Epidermal melanocyte (primary cell): ENCODE measurements around the gene WAC.

Experiments used
- DNase-seq: peaks from one replicate; pipeline ENCODE4 v3.0.0; 2011; ENCODE audit warnings: low spot score; ENCODE audit not compliant: insufficient read length

WAC gene

GRCh38 chr10:28666751-28667467 lies 134.0 kb downstream of the WAC start:
- no peak for DNase-seq

DNA sequence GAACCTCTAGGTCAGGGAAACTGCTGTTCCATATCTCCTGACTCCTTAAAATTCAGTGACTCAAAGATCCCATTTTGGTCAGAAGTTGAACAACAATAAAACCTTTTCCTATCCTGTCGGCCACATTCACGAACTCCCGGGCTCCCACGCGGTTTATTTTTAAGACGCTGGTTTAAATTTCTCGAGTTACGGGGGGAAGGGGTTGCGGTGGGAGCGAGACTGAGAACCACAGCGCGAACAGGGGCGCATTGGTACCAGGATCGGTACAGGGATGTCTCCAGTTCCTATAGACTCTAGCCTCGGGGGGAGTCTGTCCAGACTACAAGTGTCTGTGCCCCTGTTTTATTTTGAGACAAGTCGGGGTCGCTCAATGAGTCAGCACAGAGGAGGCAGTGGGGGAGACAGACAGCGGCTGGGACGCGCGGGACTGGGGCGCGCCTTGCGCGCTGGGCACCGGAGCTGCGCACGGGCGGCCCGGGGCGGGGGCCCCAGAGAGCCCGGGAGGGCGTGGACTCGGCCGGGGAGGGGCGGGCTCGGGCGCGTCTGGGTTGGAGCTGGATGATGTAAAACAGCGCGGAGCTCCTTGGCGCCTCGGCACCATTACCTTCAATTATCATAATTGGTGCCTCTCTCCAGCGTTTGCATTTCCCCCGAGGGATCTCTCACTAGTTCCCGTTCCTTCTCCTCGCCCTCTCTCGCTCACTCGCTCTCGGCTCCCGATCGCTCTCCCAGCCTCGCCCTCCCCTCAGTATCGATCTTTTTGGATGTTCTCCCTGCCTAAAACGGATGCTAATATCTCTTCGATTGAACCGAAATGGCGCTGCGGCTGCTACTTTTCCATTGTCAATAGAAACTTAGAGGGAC lies 135.7 kb downstream of the WAC start:
- DNase-seq: no peak

DNA sequence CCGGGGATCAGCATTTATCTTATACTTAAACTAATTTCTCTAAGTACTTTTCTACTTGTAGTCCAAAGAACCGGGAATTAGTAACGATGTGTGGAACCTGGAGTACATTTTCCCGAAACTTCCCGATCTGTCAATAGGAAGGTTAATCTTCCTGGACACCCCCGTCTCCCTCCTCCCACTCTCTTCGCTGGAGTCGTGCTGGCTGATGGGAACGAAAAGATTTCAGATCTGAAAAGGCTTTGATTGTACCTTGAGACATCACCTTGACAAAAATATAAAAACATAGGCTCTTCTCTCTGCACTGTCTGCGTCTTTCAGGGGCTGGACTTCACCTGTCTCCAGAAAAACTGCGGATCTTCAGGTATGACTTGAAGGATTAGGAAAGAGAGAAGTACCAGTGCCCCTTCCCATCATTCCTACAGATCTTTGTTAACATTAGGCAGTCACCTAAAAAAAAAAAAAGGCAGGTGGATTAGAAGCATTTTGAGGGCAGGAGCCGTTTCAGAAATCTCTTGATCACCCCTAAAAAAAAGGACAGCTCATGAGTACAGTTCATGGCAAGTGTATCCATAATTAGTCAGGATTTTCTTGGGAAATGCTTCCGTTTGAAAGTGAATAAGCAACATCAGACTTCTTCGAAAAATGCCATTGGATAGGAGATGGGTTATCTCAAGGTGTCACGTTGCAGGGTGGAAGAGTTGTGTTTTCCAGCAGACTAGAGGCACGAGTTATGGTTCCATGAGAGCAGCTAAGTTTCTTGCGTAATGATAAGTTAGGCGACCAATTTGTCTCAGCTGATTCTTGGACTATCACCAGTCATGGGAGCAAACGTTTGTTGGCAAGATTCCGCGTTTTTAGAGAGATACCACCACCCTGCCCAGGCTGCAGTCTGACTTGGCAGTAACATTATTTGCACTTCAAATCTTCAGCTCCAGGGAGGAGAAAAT lies 136.6 kb downstream of the WAC start:
- DNase-seq: no peak
